Coronary artery (tissue), 2 donors: ENCODE data around the gene CZIB.

Experiments
- DNase-seq: peaks from one replicate; pipeline ENCODE4 v3.0.0-alpha.2; 2017; ENCODE audit warnings: low spot score
- H3K27ac ChIP-seq, 2 donors: fragments of 200-600 bp; sonication (generic); one replicate each; pipeline ENCODE4 v1.5.1; 2016 to 2019
- H3K4me3 ChIP-seq: fragments of 200-600 bp; sonication (generic); 2 replicates; pipeline ENCODE4 v1.5.1; 2016; ENCODE audit warnings: mild to moderate bottlenecking, moderate library complexity
- CTCF ChIP-seq: fragments of 200-600 bp; sonication (generic); IDR thresholded peaks from one replicate; pipeline ENCODE4 v1.5.1; 2019; ENCODE audit warnings: antibody characterized with exemption

The CZIB gene

GRCh38 chr1:53166912-53167311 lies 53.5 kb downstream of the CZIB start:
- no peak overlapping the region for H3K4me3 ChIP-seq
- TF ChIP-seq CTCF: no peak
- DNase-seq: peak; percentile 56

GRCh38 chr1:53166366-53166765 lies 54.1 kb downstream of the CZIB start:
- TF ChIP-seq CTCF: no peak
- DNase-seq: peak; percentile 28
- no peak overlapping the region for H3K4me3 ChIP-seq
- no peak overlapping the region for H3K27ac ChIP-seq

More at GRCh38 chr1:53166912-53167311, 53.5 kb downstream of the CZIB start:
- H3K27ac ChIP-seq: no peak overlapping the region

- TF ChIP-seq CTCF: no peak
These were observed 54.9 kb downstream of the CZIB start for GRCh38 chr1:53165408-53165961.

More at GRCh38 chr1:53165408-53165961, 54.9 kb downstream of the CZIB start:
- H3K4me3 ChIP-seq: no peak overlapping the region
- no peak overlapping the region for H3K27ac ChIP-seq
- DNase-seq: peak; percentile 40
